ENCODE results near the gene RPL36AL.
A peak's percentile ranks its signal among the peaks of the same experiment; 100 is the strongest.

RPL36AL gene

DNA sequence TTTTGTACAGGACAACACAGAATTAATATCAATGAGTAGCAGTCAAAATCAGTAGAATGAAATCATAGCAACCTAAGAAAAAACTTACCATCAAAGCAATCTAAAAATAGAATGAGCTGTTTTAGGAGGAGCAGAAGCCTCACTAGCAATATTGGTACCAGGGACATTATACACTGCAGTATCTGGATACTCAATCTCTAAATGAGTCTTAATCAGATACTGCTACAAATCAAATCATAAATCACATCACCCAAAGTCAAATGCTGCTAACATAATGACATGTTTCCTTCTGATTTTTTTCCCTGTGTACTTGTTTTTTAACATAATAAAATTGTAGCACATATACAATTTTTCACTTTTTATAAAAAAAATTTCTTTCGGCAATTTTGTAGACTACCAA, 42.3 kb downstream of the RPL36AL start:
- ATAC-seq (no peak), DNase-seq (no peak)
- Mint-ChIP-seq H3K27ac (peak overlapping the region; percentile 5), H3K4me3 (no peak overlapping the region), H3K27me3 (no peaks in the 10 kb centered on the region), H3K36me3 (ENCODE audit: low read depth) (peaks cover 67% of the 10 kb centered on the region), H3K4me1 (peaks cover 48% of the 10 kb centered on the region), H3K9me3 (no peaks in the 10 kb centered on the region)

DNA sequence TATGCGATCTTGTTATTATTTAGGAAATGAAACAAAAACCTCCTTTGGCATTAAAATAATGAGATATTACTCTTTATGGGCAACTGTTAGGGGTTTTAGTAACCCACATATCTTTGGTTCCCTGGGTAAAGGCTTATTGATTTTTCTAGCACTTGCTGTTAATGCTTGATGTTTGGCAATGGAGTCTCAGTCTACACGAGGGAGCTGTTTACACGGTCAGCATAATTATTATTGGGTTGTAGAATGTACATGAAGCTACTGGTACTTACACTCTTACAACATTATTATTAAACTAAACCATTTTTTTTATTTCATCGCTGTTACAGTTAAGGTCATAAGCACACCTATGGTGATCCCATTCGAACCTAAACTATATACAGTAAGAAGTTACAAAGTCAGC, 46.4 kb downstream of the RPL36AL start:
- ATAC-seq = no peak
- Mint-ChIP-seq H3K27me3 (no peaks in the 10 kb centered on the region), H3K4me1 (peaks cover 21% of the 10 kb centered on the region), H3K27ac (no peak overlapping the region), H3K36me3 (ENCODE audit: low read depth) (peaks cover 67% of the 10 kb centered on the region), H3K4me3 (no peak overlapping the region), H3K9me3 (no peaks in the 10 kb centered on the region)
- DNase-seq = no peak

DNA sequence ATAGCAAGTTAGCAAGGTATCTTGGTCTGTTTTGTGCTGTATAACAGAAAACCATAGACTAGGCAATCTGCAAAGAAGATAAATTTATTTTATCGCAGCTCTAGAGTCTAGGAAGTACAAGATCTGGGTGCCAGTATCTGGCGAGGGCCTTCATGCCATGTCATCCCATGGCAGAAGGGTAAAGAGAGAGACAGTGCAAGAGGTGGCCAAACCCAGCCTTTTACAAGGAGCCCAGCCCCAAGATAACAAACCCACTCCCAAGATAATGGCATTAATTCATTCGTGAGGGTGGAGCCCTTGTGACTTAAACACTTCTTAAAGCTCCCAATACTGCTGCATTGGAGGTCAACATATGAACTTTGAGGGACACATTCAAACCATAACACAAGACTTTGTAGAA, 51.1 kb downstream of the RPL36AL start:
- Mint-ChIP-seq H3K4me1 (no peaks in the 10 kb centered on the region), H3K27ac (no peak overlapping the region), H3K9me3 (no peaks in the 10 kb centered on the region), H3K36me3 (ENCODE audit: low read depth) (peaks cover 35% of the 10 kb centered on the region), H3K4me3 (no peak overlapping the region), H3K27me3 (no peaks in the 10 kb centered on the region)
- DNase-seq (no peak), ATAC-seq (no peak)
